Head of caudate nucleus (tissue), 42 donors: Measurements from ENCODE around the gene HEPACAM.

Experiments
- DNase-seq, 42 donors: peaks; one replicate each; pipeline versions ENCODE4 v3.0.0 to v3.0.0-alpha.2; 2020 to 2021; ENCODE audit warnings: mixed read lengths in 7 of 42
- intact Hi-C: fragments of 100-400 bp; cut with DNase I; formaldehyde crosslinking; loops from one replicate; pipeline ENCODE4 v1.15.0; 2022

HEPACAM gene

GRCh38 chr11:124876818-124877630 is 58.8 kb downstream of the HEPACAM start:
- intact Hi-C loops: no loop called here
- no peak for DNase-seq

GRCh38 chr11:124875943-124876817 is 59.7 kb downstream of the HEPACAM start:
- intact Hi-C loops: no loop called here
- DNase-seq: peak; percentile 74 to 92 (median 85)

GRCh38 chr11:124875401-124875800 is 60.4 kb downstream of the HEPACAM start:
- DNase-seq: peak in 2 of 42 donors; percentile 7 to 32
- intact Hi-C loops: no loop called here

GRCh38 chr11:124874571-124875255 is 61.1 kb downstream of the HEPACAM start:
- peak in 1 of 42 donors; percentile 23 for DNase-seq
- intact Hi-C loops: no loop called here

- intact Hi-C loops: no loop called here
- peak in 1 of 42 donors; percentile 23 for DNase-seq
These were observed 61.9 kb downstream of the HEPACAM start for GRCh38 chr11:124873951-124874350.

GRCh38 chr11:124872741-124873140 is 63.1 kb downstream of the HEPACAM start:
- DNase-seq: no peak
- intact Hi-C loops: no loop called here

- no peak for DNase-seq
- intact Hi-C loops: no loop called here
These were observed 63.6 kb downstream of the HEPACAM start for GRCh38 chr11:124872280-124872679.

- intact Hi-C loops: no loop called here
- DNase-seq: peak in 1 of 42 donors; percentile 16
These were observed 65.4 kb downstream of the HEPACAM start for GRCh38 chr11:124870430-124870829.

GRCh38 chr11:124869856-124870387 is 65.9 kb downstream of the HEPACAM start:
- intact Hi-C loops: no loop called here
- peak in 1 of 42 donors; percentile 9 for DNase-seq

- DNase-seq: peak in 1 of 42 donors; percentile 33
- intact Hi-C loops: no loop called here
These were observed 66.5 kb downstream of the HEPACAM start for GRCh38 chr11:124869331-124869730.
